Right hindlimb (tissue), 1 donor: Measurements from ENCODE around the gene GAGE12C.
"Not testable (repeated sequence)": the region's sequence is repeated elsewhere in the genome, so short reads cannot be mapped to it uniquely, and the experiment has no call there.

Source experiments
- DNase-seq: peaks from one replicate; pipeline ENCODE4 v3.0.0-alpha.2; 2018

The GAGE12C gene

DNA sequence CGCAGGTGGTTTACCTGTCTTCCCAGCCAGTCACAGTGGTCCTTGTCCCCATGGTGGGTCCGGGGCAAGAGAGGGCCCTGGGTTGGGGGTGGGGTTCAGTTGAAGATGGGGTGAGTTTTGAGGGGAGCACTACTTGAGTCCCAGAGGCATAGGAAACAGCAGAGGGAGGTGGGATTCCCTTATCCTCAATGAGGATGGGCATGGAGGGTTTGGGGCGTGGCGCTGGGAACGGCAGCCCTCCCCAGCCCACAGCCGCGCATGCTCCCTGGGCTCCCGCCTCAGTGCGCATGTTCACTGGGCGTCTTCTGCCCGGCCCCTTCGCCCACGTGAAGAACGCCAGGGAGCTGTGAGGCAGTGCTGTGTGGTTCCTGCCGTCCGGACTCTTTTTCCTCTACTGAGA, at the start of gene GAGE12C:
Gene GAGE12C (plus strand): TSS at position 301 of the 400 bp plus-strand sequence. CDS start 1,155 bp downstream, outside the sequence.
- DNase-seq: not testable (repeated sequence)

- DNase-seq: not testable (repeated sequence)
These were observed 9.5 kb downstream of the GAGE12C start, which contains the start of gene GAGE12D for GRCh38 chrX:49541433-49541832. GAGE12D (plus strand) TSS chrX:49541733; CDS start chrX:49542888, 1,155 bp downstream.

DNA sequence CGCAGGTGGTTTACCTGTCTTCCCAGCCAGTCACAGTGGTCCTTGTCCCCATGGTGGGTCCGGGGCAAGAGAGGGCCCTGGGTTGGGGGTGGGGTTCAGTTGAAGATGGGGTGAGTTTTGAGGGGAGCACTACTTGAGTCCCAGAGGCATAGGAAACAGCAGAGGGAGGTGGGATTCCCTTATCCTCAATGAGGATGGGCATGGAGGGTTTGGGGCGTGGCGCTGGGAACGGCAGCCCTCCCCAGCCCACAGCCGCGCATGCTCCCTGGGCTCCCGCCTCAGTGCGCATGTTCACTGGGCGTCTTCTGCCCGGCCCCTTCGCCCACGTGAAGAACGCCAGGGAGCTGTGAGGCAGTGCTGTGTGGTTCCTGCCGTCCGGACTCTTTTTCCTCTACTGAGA, 19.0 kb downstream of the GAGE12C start, which contains the start of gene GAGE12E:
Gene GAGE12E (plus strand): TSS at position 301 of the 400 bp plus-strand sequence. CDS start 1,155 bp downstream, outside the sequence.
- DNase-seq: not testable (repeated sequence)

GRCh38 chrX:49560542-49560941, 28.6 kb downstream of the GAGE12C start, which contains the start of gene GAGE12F:
GAGE12F (plus strand) TSS chrX:49560842; CDS start chrX:49561997, 1,155 bp downstream.
- DNase-seq: not testable (repeated sequence)

- not testable (repeated sequence) for DNase-seq
These were observed 36.8 kb downstream of the GAGE12C start for GRCh38 chrX:49568728-49569127.

- not testable (repeated sequence) for DNase-seq
These were observed 37.2 kb downstream of the GAGE12C start for GRCh38 chrX:49569152-49569551.

GRCh38 chrX:49570100-49570499, 38.1 kb downstream of the GAGE12C start, which contains the start of gene GAGE12G:
GAGE12G (plus strand) TSS chrX:49570400; CDS start chrX:49571555, 1,155 bp downstream.
- not testable (repeated sequence) for DNase-seq

GRCh38 chrX:49579649-49580048, 47.7 kb downstream of the GAGE12C start, which contains the start of gene GAGE12H:
GAGE12H (plus strand) TSS chrX:49579949; CDS start chrX:49581104, 1,155 bp downstream.
- not testable (repeated sequence) for DNase-seq
